Panc1 (cell line): ENCODE results near the gene DAB2IP. TPM values are rescaled to one million over a fixed set of nuclear protein-coding genes. Genes with fewer than 3 reads are reported as not detected.

ENCODE experiments used
- ATAC-seq: fragments of 200-7000 bp; cut with Tn5 transposase; 2 replicates; pipeline ENCODE4 v1.9.1; 2020; ENCODE audit warnings: mild to moderate bottlenecking, moderate library complexity
- BruUV-seq: library from RNA; stranded (reverse); fragments of 400-500 nt; replicated peaks from 2 replicates; lab custom pipeline; 2021; lab: Mats Ljungman, UMichigan
- CTCF ChIA-PET: fragments of 300-600 bp; sonication (Branson Sonifier 250); formaldehyde crosslinking; loops from one replicate; lab custom pipeline; 2022; ENCODE audit warnings: antibody characterized with exemption; lab: Charles Lee
- POLR2A ChIA-PET: fragments of 300-600 bp; sonication (Branson Sonifier 250); formaldehyde crosslinking; loops from one replicate; lab custom pipeline; 2022; ENCODE audit warnings: antibody characterized with exemption; lab: Charles Lee
- DNase-seq: peaks from one replicate; pipeline ENCODE4 v3.0.0-alpha.2; 2010; ENCODE audit warnings: low read depth, low spot score
- H3K27ac ChIP-seq: 2 replicates; pipeline ENCODE4 v1.5.1; 2011; ENCODE audit warnings: mild to moderate bottlenecking, low read length, inconsistent platforms
- H3K27me3 ChIP-seq: fragments of 200-500 bp; sonication (Bioruptor generic); 2 replicates; pipeline ENCODE4 v1.6.0; 2014; ENCODE audit warnings: low read length, inconsistent platforms; ENCODE audit not compliant: control insufficient read depth, insufficient read depth
- H3K36me3 ChIP-seq: fragments of 200-500 bp; sonication (Bioruptor generic); 2 replicates; pipeline ENCODE4 v1.5.1; 2014; ENCODE audit warnings: inconsistent platforms, mild to moderate bottlenecking, low read length, moderate library complexity; ENCODE audit not compliant: control insufficient read depth, insufficient read depth
- H3K4me1 ChIP-seq: 2 replicates; pipeline ENCODE4 v1.5.1; 2011; ENCODE audit warnings: inconsistent platforms, mild to moderate bottlenecking, low read length, moderate library complexity; ENCODE audit not compliant: control insufficient read depth, insufficient read depth
- H3K4me3 ChIP-seq, 2 experiments: 2 replicates each; pipeline ENCODE4 v1.5.1; 2011 to 2012; ENCODE audit warnings: low read depth in 2 of 2, low read length in 2 of 2, mild to moderate bottlenecking in 2 of 2, inconsistent platforms in 1 of 2, moderate library complexity in 1 of 2
- H3K9me3 ChIP-seq: fragments of 200-500 bp; sonication (Bioruptor generic); 2 replicates; pipeline ENCODE4 v1.5.1; 2014; ENCODE audit warnings: low read depth, mild to moderate bottlenecking, inconsistent platforms, low read length, moderate library complexity; ENCODE audit not compliant: control insufficient read depth, insufficient read depth
- POLR2AphosphoS5 ChIP-seq: IDR thresholded peaks from 2 replicates; pipeline ENCODE4 v1.6.1; 2012; ENCODE audit warnings: mild to moderate bottlenecking, low read depth, low read length, moderate library complexity
- SIN3A ChIP-seq: IDR thresholded peaks from 2 replicates; pipeline ENCODE4 v1.6.1; 2012; ENCODE audit warnings: low read depth, mild to moderate bottlenecking, low read length, moderate library complexity, borderline replicate concordance; ENCODE audit not compliant: insufficient read depth
- TCF7L2 ChIP-seq: IDR thresholded peaks from 2 replicates; pipeline ENCODE4 v1.6.1; 2011; ENCODE audit warnings: mild to moderate bottlenecking, low read depth, low read length, inconsistent platforms
- in situ Hi-C: cut with HindIII; loops from 2 replicates; pipeline ENCODE4 v1.10.0; 2016; ENCODE audit warnings: low sequenced_read_pairs, low pct_unique_long_range_greater_than_20kb
- intact Hi-C: fragments of 100-400 bp; cut with micrococcal nuclease; formaldehyde crosslinking; loops from one replicate; pipeline ENCODE4 v1.10.0; 2022; ENCODE audit not compliant: unreplicated experiment
- total RNA-seq: library from RNA; stranded (reverse); gene quantifications from one replicate; pipeline ENCODE4 v1.2.1, GENCODE V29; 2021; ENCODE audit not compliant: unreplicated experiment
- TF ChIP-seq, protein P1 (sequence below): fragments of 450-650 bp; IDR thresholded peaks from 2 replicates; pipeline ENCODE4 v1.5.1; 2017; ENCODE audit warnings: mild to moderate bottlenecking
- TF ChIP-seq, protein P2 (sequence below), 2 experiments: IDR thresholded peaks; 2 replicates each; pipeline ENCODE4 v1.6.1; 2011 to 2012; ENCODE audit warnings: low read depth in 2 of 2, control low read depth in 1 of 2, low read length in 1 of 2, mild to moderate bottlenecking in 1 of 2, moderate library complexity in 1 of 2; ENCODE audit not compliant: insufficient read depth in 1 of 2

The DAB2IP gene
- total RNA-seq, 1 experiment from 2014 or later, result 18.4 TPM

DNA sequence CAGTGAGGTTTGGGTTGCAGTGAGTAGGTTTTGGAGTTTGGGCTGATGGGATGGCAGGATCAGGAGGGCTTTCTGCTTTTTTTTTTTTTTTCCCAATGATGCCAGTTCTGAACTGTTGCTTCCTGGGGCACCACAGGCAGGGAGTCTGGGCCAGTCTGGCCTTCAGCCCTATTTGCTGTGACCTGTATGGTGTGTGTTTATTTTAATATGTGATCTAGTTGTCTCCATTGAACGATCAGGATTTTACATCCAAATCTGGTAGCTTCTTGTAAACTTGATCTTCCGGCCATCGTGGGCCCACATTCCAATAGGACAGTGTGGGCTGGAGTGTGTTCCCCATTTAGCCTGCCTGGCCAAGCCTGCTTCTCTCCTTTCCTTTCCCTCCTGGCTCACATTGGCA, 25.8 kb upstream of the DAB2IP start:
- H3K9me3 ChIP-seq, result no peaks in the 10 kb centered on the region
- intact Hi-C loops (loop anchor here (10.0 kb wide), 1 partner anchor 71 kb away; no protein-coding TSS in a partner anchor), in situ Hi-C loops (no loop called here)
- no peak for ATAC-seq
- H3K4me3 ChIP-seq, result no peak overlapping the region
- ChIA-PET POLR2A (no interaction called here), CTCF (no interaction called here)
- no peaks in the 10 kb centered on the region for H3K27me3 ChIP-seq
- TF ChIP-seq POLR2AphosphoS5 (no peak), SIN3A (no peak)
- TF ChIP-seq, protein P1, sequence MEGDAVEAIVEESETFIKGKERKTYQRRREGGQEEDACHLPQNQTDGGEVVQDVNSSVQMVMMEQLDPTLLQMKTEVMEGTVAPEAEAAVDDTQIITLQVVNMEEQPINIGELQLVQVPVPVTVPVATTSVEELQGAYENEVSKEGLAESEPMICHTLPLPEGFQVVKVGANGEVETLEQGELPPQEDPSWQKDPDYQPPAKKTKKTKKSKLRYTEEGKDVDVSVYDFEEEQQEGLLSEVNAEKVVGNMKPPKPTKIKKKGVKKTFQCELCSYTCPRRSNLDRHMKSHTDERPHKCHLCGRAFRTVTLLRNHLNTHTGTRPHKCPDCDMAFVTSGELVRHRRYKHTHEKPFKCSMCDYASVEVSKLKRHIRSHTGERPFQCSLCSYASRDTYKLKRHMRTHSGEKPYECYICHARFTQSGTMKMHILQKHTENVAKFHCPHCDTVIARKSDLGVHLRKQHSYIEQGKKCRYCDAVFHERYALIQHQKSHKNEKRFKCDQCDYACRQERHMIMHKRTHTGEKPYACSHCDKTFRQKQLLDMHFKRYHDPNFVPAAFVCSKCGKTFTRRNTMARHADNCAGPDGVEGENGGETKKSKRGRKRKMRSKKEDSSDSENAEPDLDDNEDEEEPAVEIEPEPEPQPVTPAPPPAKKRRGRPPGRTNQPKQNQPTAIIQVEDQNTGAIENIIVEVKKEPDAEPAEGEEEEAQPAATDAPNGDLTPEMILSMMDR, result no peak
- H3K4me1 ChIP-seq, result no peaks in the 10 kb centered on the region
- H3K36me3 ChIP-seq, result no peaks in the 10 kb centered on the region
- no peak overlapping the region for H3K27ac ChIP-seq
- DNase-seq, result no peak
- BruUV-seq, result no TSS peak

DNA sequence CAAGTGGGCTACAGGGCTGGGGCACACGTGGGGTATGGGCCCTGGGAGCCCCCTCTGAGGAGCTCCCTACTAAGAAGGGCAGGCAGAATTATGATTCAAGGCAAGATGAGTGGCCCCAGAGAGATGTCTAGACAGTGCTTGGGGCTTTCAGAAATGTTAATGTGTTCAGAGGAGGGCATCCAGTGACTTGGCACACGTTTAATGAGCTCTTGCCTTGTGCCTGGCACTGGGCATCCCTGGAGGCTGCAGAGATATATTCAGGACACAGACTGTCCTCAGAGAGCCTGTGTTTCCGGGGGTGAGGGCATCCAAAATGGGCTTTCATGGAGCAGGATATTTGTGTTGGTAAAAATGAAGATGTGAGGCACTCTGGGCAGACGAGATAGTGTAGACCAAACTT, 25.4 kb upstream of the DAB2IP start:
- H3K27me3 ChIP-seq, result no peaks in the 10 kb centered on the region
- H3K27ac ChIP-seq, result no peak overlapping the region
- ChIA-PET CTCF (no interaction called here), POLR2A (no interaction called here)
- no peaks in the 10 kb centered on the region for H3K36me3 ChIP-seq
- no peak for TF ChIP-seq SIN3A
- TF ChIP-seq TCF7L2, result no peak
- TF ChIP-seq POLR2AphosphoS5, result no peak
- TF ChIP-seq, protein P1, result no peak
- TF ChIP-seq, protein P2, sequence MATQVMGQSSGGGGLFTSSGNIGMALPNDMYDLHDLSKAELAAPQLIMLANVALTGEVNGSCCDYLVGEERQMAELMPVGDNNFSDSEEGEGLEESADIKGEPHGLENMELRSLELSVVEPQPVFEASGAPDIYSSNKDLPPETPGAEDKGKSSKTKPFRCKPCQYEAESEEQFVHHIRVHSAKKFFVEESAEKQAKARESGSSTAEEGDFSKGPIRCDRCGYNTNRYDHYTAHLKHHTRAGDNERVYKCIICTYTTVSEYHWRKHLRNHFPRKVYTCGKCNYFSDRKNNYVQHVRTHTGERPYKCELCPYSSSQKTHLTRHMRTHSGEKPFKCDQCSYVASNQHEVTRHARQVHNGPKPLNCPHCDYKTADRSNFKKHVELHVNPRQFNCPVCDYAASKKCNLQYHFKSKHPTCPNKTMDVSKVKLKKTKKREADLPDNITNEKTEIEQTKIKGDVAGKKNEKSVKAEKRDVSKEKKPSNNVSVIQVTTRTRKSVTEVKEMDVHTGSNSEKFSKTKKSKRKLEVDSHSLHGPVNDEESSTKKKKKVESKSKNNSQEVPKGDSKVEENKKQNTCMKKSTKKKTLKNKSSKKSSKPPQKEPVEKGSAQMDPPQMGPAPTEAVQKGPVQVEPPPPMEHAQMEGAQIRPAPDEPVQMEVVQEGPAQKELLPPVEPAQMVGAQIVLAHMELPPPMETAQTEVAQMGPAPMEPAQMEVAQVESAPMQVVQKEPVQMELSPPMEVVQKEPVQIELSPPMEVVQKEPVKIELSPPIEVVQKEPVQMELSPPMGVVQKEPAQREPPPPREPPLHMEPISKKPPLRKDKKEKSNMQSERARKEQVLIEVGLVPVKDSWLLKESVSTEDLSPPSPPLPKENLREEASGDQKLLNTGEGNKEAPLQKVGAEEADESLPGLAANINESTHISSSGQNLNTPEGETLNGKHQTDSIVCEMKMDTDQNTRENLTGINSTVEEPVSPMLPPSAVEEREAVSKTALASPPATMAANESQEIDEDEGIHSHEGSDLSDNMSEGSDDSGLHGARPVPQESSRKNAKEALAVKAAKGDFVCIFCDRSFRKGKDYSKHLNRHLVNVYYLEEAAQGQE (IDR thresholded peaks at IDR 0.05; ENCODE audit: insufficient read depth in 1 of 2, low read depth in 2 of 2, low read length in 1 of 2), result no peak
- intact Hi-C loops (loop anchor here (10.0 kb wide), 1 partner anchor 71 kb away; no protein-coding TSS in a partner anchor), in situ Hi-C loops (no loop called here)
- H3K9me3 ChIP-seq, result no peaks in the 10 kb centered on the region
- DNase-seq, result no peak
- no peaks in the 10 kb centered on the region for H3K4me1 ChIP-seq
- BruUV-seq, result no TSS peak
- H3K4me3 ChIP-seq, result no peak overlapping the region
- ATAC-seq, result no peak
